ENCODE results near the gene CCDC149.
A peak's percentile ranks its signal among the peaks of the same experiment; 100 is the strongest.
"Not testable (repeated sequence)": the region's sequence is repeated elsewhere in the genome, so short reads cannot be mapped to it uniquely, and the experiment has no call there.

The CCDC149 gene

GRCh38 chr4:24927049-24927448, 14.2 kb upstream of the CCDC149 start:
- Mint-ChIP-seq H3K27me3 (ENCODE audit: low read depth) (no peaks in the 10 kb centered on the region), H3K4me3 (no peak overlapping the region), H3K27ac (no peak overlapping the region), H3K36me3 (ENCODE audit: low read depth) (no peaks in the 10 kb centered on the region), H3K4me1 (ENCODE audit: low read depth) (no peaks in the 10 kb centered on the region), H3K9me3 (no peaks in the 10 kb centered on the region)

GRCh38 chr4:24924309-24924781, 11.5 kb upstream of the CCDC149 start:
- H3K27me3 Mint-ChIP-seq (ENCODE audit: low read depth) = no peaks in the 10 kb centered on the region
- H3K9me3 Mint-ChIP-seq = peaks cover 8% of the 10 kb centered on the region
- H3K4me3 Mint-ChIP-seq = no peak overlapping the region
- no peak overlapping the region for H3K27ac Mint-ChIP-seq
- H3K36me3 Mint-ChIP-seq (ENCODE audit: low read depth) = no peaks in the 10 kb centered on the region
- no peaks in the 10 kb centered on the region for H3K4me1 Mint-ChIP-seq (ENCODE audit: low read depth)

- Mint-ChIP-seq H3K4me3 (no peak overlapping the region), H3K27me3 (ENCODE audit: low read depth) (no peaks in the 10 kb centered on the region), H3K9me3 (peaks cover 10% of the 10 kb centered on the region), H3K36me3 (ENCODE audit: low read depth) (no peaks in the 10 kb centered on the region), H3K4me1 (ENCODE audit: low read depth) (no peaks in the 10 kb centered on the region), H3K27ac (no peak overlapping the region)
Observed at GRCh38 chr4:24923550-24923949, 10.7 kb upstream of the CCDC149 start.

- no peaks in the 10 kb centered on the region for H3K4me1 Mint-ChIP-seq (ENCODE audit: low read depth)
- no peak overlapping the region for H3K4me3 Mint-ChIP-seq
- H3K27me3 Mint-ChIP-seq (ENCODE audit: low read depth) = no peaks in the 10 kb centered on the region
- no peak overlapping the region for H3K27ac Mint-ChIP-seq
- H3K9me3 Mint-ChIP-seq = peaks cover 10% of the 10 kb centered on the region
- H3K36me3 Mint-ChIP-seq (ENCODE audit: low read depth) = no peaks in the 10 kb centered on the region
Observed at GRCh38 chr4:24923002-24923401, 10.2 kb upstream of the CCDC149 start.

GRCh38 chr4:24922416-24922815, 9.6 kb upstream of the CCDC149 start:
- Mint-ChIP-seq H3K4me1 (ENCODE audit: low read depth) (no peaks in the 10 kb centered on the region), H3K9me3 (peaks cover 10% of the 10 kb centered on the region), H3K27me3 (ENCODE audit: low read depth) (no peaks in the 10 kb centered on the region), H3K4me3 (no peak overlapping the region), H3K36me3 (ENCODE audit: low read depth) (no peaks in the 10 kb centered on the region), H3K27ac (no peak overlapping the region)

GRCh38 chr4:24921491-24921890, 8.6 kb upstream of the CCDC149 start:
- Mint-ChIP-seq H3K27me3 (ENCODE audit: low read depth) (no peaks in the 10 kb centered on the region), H3K4me1 (ENCODE audit: low read depth) (no peaks in the 10 kb centered on the region), H3K4me3 (no peak overlapping the region), H3K9me3 (peaks cover 10% of the 10 kb centered on the region), H3K27ac (no peak overlapping the region), H3K36me3 (ENCODE audit: low read depth) (no peaks in the 10 kb centered on the region)

GRCh38 chr4:24920008-24920407, 7.2 kb upstream of the CCDC149 start:
- Mint-ChIP-seq H3K4me3 (no peak overlapping the region), H3K4me1 (ENCODE audit: low read depth) (no peaks in the 10 kb centered on the region), H3K9me3 (peaks cover 10% of the 10 kb centered on the region), H3K27ac (no peak overlapping the region), H3K36me3 (ENCODE audit: low read depth) (no peaks in the 10 kb centered on the region), H3K27me3 (ENCODE audit: low read depth) (no peaks in the 10 kb centered on the region)

- Mint-ChIP-seq H3K9me3 (peaks cover 10% of the 10 kb centered on the region), H3K27ac (no peak overlapping the region), H3K4me3 (no peak overlapping the region), H3K27me3 (ENCODE audit: low read depth) (peaks cover 14% of the 10 kb centered on the region), H3K36me3 (ENCODE audit: low read depth) (peaks cover 2% of the 10 kb centered on the region), H3K4me1 (ENCODE audit: low read depth) (no peaks in the 10 kb centered on the region)
Observed at GRCh38 chr4:24917076-24917856, 4.4 kb upstream of the CCDC149 start.

GRCh38 chr4:24915121-24915922, 2.5 kb upstream of the CCDC149 start:
- no peaks in the 10 kb centered on the region for H3K4me1 Mint-ChIP-seq (ENCODE audit: low read depth)
- H3K4me3 Mint-ChIP-seq = no peak overlapping the region
- H3K36me3 Mint-ChIP-seq (ENCODE audit: low read depth) = peaks cover 2% of the 10 kb centered on the region
- peaks cover 26% of the 10 kb centered on the region for H3K27me3 Mint-ChIP-seq (ENCODE audit: low read depth)
- H3K9me3 Mint-ChIP-seq = peaks cover 8% of the 10 kb centered on the region
- no peak overlapping the region for H3K27ac Mint-ChIP-seq

GRCh38 chr4:24914460-24914859, 1.6 kb upstream of the CCDC149 start:
- Mint-ChIP-seq H3K36me3 (ENCODE audit: low read depth) (peaks cover 2% of the 10 kb centered on the region), H3K4me3 (no peak overlapping the region), H3K9me3 (peaks cover 12% of the 10 kb centered on the region), H3K27ac (no peak overlapping the region), H3K4me1 (ENCODE audit: low read depth) (no peaks in the 10 kb centered on the region), H3K27me3 (ENCODE audit: low read depth) (peaks cover 26% of the 10 kb centered on the region)

GRCh38 chr4:24913119-24913485, 260 bp upstream of the CCDC149 start:
- Mint-ChIP-seq H3K4me1 (ENCODE audit: low read depth) (no peaks in the 10 kb centered on the region), H3K4me3 (peak overlapping the region; percentile 37), H3K9me3 (peaks cover 8% of the 10 kb centered on the region), H3K27me3 (ENCODE audit: low read depth) (peaks cover 26% of the 10 kb centered on the region), H3K36me3 (ENCODE audit: low read depth) (peaks cover 2% of the 10 kb centered on the region), H3K27ac (no peak overlapping the region)

- Mint-ChIP-seq H3K4me3 (no peak overlapping the region), H3K9me3 (peaks cover 8% of the 10 kb centered on the region), H3K4me1 (ENCODE audit: low read depth) (no peaks in the 10 kb centered on the region), H3K27me3 (ENCODE audit: low read depth) (peaks cover 26% of the 10 kb centered on the region), H3K27ac (no peak overlapping the region), H3K36me3 (ENCODE audit: low read depth) (peaks cover 2% of the 10 kb centered on the region)
Observed at GRCh38 chr4:24910499-24910898, 2.3 kb downstream of the CCDC149 start.

- peaks cover 26% of the 10 kb centered on the region for H3K27me3 Mint-ChIP-seq (ENCODE audit: low read depth)
- not testable (repeated sequence) for H3K36me3 Mint-ChIP-seq (ENCODE audit: low read depth); H3K9me3 Mint-ChIP-seq
Observed at GRCh38 chr4:24909606-24910005, 3.2 kb downstream of the CCDC149 start.

GRCh38 chr4:24897639-24898038, 15.2 kb downstream of the CCDC149 start:
- Mint-ChIP-seq H3K27me3 (ENCODE audit: low read depth) (no peaks in the 10 kb centered on the region), H3K27ac (no peak overlapping the region), H3K4me1 (ENCODE audit: low read depth) (no peaks in the 10 kb centered on the region), H3K4me3 (no peak overlapping the region), H3K36me3 (ENCODE audit: low read depth) (no peaks in the 10 kb centered on the region), H3K9me3 (no peaks in the 10 kb centered on the region)

More at GRCh38 chr4:24909606-24910005, 3.2 kb downstream of the CCDC149 start:
- not testable (repeated sequence) for H3K27ac Mint-ChIP-seq; H3K4me1 Mint-ChIP-seq (ENCODE audit: low read depth); H3K4me3 Mint-ChIP-seq

GRCh38 chr4:24896977-24897376, 15.9 kb downstream of the CCDC149 start:
- no peak overlapping the region for H3K4me3 Mint-ChIP-seq
- no peak overlapping the region for H3K27ac Mint-ChIP-seq
- no peaks in the 10 kb centered on the region for H3K9me3 Mint-ChIP-seq
- no peaks in the 10 kb centered on the region for H3K4me1 Mint-ChIP-seq (ENCODE audit: low read depth)
- no peaks in the 10 kb centered on the region for H3K36me3 Mint-ChIP-seq (ENCODE audit: low read depth)
- H3K27me3 Mint-ChIP-seq (ENCODE audit: low read depth) = no peaks in the 10 kb centered on the region
